Loucy (cell line): ENCODE data around the gene MBD6.

ENCODE experiments used
- H2AFZ ChIP-seq: fragments of 200-600 bp; sonication (generic); 2 replicates; pipeline ENCODE4 v1.6.0; 2016; ENCODE audit warnings: antibody characterized with exemption, mild to moderate bottlenecking, low read length, moderate library complexity
- H3F3A ChIP-seq: fragments of 200-600 bp; 2 replicates; pipeline ENCODE4 v1.6.0; 2016; ENCODE audit warnings: antibody characterized with exemption, low read depth, mild to moderate bottlenecking
- H3K27me3 ChIP-seq: fragments of 200-600 bp; sonication (generic); 2 replicates; pipeline ENCODE4 v1.6.1; 2014; ENCODE audit warnings: low read length, mild to moderate bottlenecking; ENCODE audit not compliant: insufficient read depth, poor library complexity, severe bottlenecking
- H3K36me3 ChIP-seq: fragments of 200-600 bp; sonication (generic); 2 replicates; pipeline ENCODE4 v1.6.1; 2016; ENCODE audit warnings: low read length; ENCODE audit not compliant: insufficient read depth
- H3K4me1 ChIP-seq: fragments of 200-600 bp; sonication (generic); 2 replicates; pipeline ENCODE4 v1.5.1; 2014; ENCODE audit warnings: low read length, mild to moderate bottlenecking; ENCODE audit not compliant: insufficient read depth, poor library complexity, severe bottlenecking
- H3K4me2 ChIP-seq: fragments of 200-600 bp; sonication (generic); 2 replicates; pipeline ENCODE4 v1.6.0; 2014; ENCODE audit warnings: antibody characterized with exemption, low read length, low read depth, mild to moderate bottlenecking; ENCODE audit not compliant: poor library complexity, severe bottlenecking
- H3K4me3 ChIP-seq: fragments of 200-600 bp; sonication (generic); 2 replicates; pipeline ENCODE4 v1.5.1; 2014; ENCODE audit warnings: low read length, mild to moderate bottlenecking, mixed read lengths; ENCODE audit not compliant: poor library complexity, severe bottlenecking
- H3K79me2 ChIP-seq: fragments of 200-600 bp; sonication (generic); 2 replicates; pipeline ENCODE4 v1.6.1; 2014; ENCODE audit warnings: low read length; ENCODE audit not compliant: insufficient read depth
- H3K9ac ChIP-seq: fragments of 200-600 bp; sonication (generic); 2 replicates; pipeline ENCODE4 v1.6.0; 2014; ENCODE audit warnings: mild to moderate bottlenecking, low read depth, low read length, moderate library complexity; ENCODE audit not compliant: poor library complexity, severe bottlenecking
- H3K9me2 ChIP-seq: fragments of 200-600 bp; sonication (generic); replicated peaks from 2 replicates; pipeline ENCODE4 v1.6.1; 2016; ENCODE audit warnings: low read depth, low read length, mixed read lengths
- H3K9me3 ChIP-seq: fragments of 200-600 bp; sonication (generic); 2 replicates; pipeline ENCODE4 v1.6.1; 2014; ENCODE audit warnings: mild to moderate bottlenecking, antibody characterized with exemption, low read length, low read depth; ENCODE audit not compliant: insufficient read depth
- H4K20me1 ChIP-seq: fragments of 200-600 bp; sonication (generic); 2 replicates; pipeline ENCODE4 v1.6.0; 2014; ENCODE audit warnings: antibody characterized with exemption, low read length, mild to moderate bottlenecking; ENCODE audit not compliant: insufficient read depth, poor library complexity, severe bottlenecking
- CTCF ChIP-seq: fragments of 200-600 bp; sonication (generic); conservative IDR thresholded peaks from 2 replicates; pipeline ENCODE4 v1.5.1; 2014; ENCODE audit warnings: mild to moderate bottlenecking, antibody characterized with exemption, low read length
- EZH2phosphoT487 ChIP-seq: fragments of 200-600 bp; IDR thresholded peaks from 2 replicates; pipeline ENCODE4 v1.6.1; 2018; ENCODE audit warnings: antibody characterized with exemption, mild to moderate bottlenecking, moderate library complexity, borderline replicate concordance

Gene MBD6

DNA sequence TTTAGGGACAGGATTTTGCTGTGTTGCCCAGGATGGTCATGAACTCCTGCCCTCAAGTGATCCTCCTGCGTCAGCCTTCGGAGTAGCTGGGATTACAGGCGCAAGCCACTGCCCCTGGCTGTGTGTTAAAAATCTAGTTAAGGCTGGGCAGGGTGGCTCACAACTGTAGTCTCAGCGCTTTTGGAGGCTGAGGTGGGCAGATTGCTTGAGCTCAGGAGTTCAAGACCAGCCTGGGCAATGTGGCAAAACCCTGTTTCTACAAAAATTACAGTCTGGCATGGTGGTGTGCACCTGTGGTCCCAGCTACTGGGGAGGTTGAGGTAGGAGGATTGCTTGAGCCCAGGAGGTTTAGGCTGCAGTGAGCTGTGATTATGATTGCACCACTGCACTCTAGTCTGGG lies 11.5 kb upstream of the MBD6 start:
- Histone ChIP-seq H3K4me3 (no peak overlapping the region), H3K9ac (no peak overlapping the region), H3K4me1 (no peaks in the 10 kb centered on the region), H3K36me3 (peaks cover 75% of the 10 kb centered on the region), H3K27me3 (no peaks in the 10 kb centered on the region), H3F3A (no peaks in the 10 kb centered on the region; the same call in 1 of the 2 replicates), H4K20me1 (peaks cover 4% of the 10 kb centered on the region), H3K4me2 (no peak overlapping the region), H3K79me2 (no peaks in the 10 kb centered on the region), H3K9me2 (no peaks in the 10 kb centered on the region), H3K9me3 (no peaks in the 10 kb centered on the region), H2AFZ (no peak overlapping the region)
- TF ChIP-seq CTCF (no peak), EZH2phosphoT487 (no peak)

- Histone ChIP-seq H3K79me2 (no peaks in the 10 kb centered on the region), H3K27me3 (no peaks in the 10 kb centered on the region), H3K9me3 (no peaks in the 10 kb centered on the region), H3K4me3 (no peak overlapping the region), H3K9me2 (no peaks in the 10 kb centered on the region), H3K4me2 (no peak overlapping the region), H2AFZ (no peak overlapping the region), H3F3A (no peaks in the 10 kb centered on the region; the same call in 1 of the 2 replicates), H3K4me1 (no peaks in the 10 kb centered on the region), H4K20me1 (peaks cover 7% of the 10 kb centered on the region), H3K9ac (no peak overlapping the region), H3K36me3 (peaks cover 77% of the 10 kb centered on the region)
- TF ChIP-seq CTCF (no peak), EZH2phosphoT487 (no peak)
These were observed 10.9 kb upstream of the MBD6 start for GRCh38 chr12:57511588-57512325.

DNA sequence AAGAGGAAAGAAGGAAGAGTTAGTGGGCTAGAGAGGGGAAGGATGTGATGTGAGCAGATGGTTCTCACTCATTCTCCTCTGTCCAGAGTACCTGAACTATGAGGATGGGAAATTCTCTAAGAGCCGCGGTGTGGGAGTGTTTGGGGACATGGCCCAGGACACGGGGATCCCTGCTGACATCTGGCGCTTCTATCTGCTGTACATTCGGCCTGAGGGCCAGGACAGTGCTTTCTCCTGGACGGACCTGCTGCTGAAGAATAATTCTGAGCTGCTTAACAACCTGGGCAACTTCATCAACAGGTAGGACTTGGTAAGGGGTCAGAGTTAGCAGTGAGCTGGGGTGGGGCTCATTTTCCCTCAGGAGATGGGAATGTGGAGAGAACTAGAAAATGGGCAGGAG lies 10.0 kb upstream of the MBD6 start:
- Histone ChIP-seq H4K20me1 (peaks cover 13% of the 10 kb centered on the region), H3K36me3 (peaks cover 85% of the 10 kb centered on the region), H3K9me3 (no peaks in the 10 kb centered on the region), H3K9ac (no peak overlapping the region), H3K4me1 (no peaks in the 10 kb centered on the region), H3K4me3 (no peak overlapping the region), H3F3A (no peaks in the 10 kb centered on the region; the same call in 1 of the 2 replicates), H3K79me2 (0 out of 2 replicates have a peak, but pooled peaks cover 7% of the 10 kb centered on the region), H3K9me2 (no peaks in the 10 kb centered on the region), H2AFZ (no peak overlapping the region), H3K4me2 (no peak overlapping the region), H3K27me3 (no peaks in the 10 kb centered on the region)
- no peak for TF ChIP-seq CTCF
- TF ChIP-seq EZH2phosphoT487: no peak
